Stimulated activated naive CD4-positive, alpha-beta T cell treated with Interleukin-2 at 50 U/mL for 16 hours (primary cell): ENCODE results near the gene UTRN.

Source experiments
- DNase-seq: peaks from one replicate; lab custom pipeline; 2025; lab: John Stamatoyannopoulos, UW

UTRN gene

DNA sequence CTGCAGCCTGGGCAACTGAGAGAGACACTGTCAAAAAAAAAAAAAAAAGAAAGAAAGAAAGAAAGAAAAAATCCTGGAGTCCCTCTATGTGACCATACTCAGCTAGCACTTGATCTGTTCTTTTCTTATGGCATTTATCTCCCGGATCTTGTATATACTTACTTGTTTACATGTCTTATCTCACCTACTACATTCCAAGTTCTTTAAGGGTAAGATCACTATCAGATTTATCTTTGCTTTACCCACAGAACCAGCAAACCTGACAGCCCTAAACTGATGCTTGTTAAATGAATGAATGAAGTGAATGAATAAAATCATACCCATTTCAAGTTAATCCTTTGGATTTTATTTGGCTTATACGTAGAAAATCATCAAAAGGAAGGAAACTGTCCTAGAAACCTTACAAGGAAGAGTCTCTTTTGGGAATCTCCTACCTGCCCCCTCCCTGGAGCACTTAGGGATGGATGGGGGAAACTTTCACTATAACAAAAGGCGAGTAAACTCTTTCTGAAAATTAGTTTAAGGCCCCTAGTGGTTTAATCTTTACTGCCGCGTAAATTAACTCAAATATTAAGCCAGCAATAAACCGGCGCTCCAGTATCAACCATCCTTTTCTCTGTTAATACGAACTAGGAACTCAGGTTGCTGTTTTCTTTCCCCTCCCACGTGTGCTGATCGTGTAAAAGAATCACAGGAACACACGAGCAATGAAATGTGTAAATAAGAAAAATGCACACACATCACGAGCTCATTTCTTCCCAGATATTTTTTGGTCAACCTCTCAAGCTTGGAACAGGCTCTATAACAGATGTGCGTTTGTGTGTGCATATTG lies 1.3 kb upstream of the UTRN start:
- DNase-seq = no peak

- no peak for DNase-seq
Measured at GRCh38 chr6:144284478-144284782, 705 bp upstream of the UTRN start.

DNA sequence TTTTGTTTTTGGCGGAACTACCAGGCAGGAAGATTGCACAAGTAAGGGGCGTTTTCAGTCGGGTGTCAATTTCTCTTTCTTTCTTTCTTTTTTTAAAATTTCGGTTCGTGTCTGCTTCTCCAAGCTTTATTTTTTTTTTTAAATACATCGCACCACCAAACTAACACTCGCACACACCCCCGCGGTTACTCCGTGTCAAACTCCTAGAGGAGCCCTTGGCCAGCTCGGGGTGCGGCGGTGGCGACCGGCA lies 338 bp downstream of the UTRN start:
- DNase-seq = no peak

- DNase-seq = peak; percentile 21
Measured at GRCh38 chr6:144285798-144286502, 815 bp downstream of the UTRN start.

GRCh38 chr6:144286503-144287393 lies 1.6 kb downstream of the UTRN start:
- DNase-seq = no peak

- DNase-seq = no peak
Measured at GRCh38 chr6:144289006-144289405, 3.9 kb downstream of the UTRN start.

- no peak for DNase-seq
Measured at GRCh38 chr6:144292372-144292771, 7.2 kb downstream of the UTRN start.

- no peak for DNase-seq
Measured at GRCh38 chr6:144294016-144294415, 8.9 kb downstream of the UTRN start.

- no peak for DNase-seq
Measured at GRCh38 chr6:144295211-144295610, 10.1 kb downstream of the UTRN start.

- no peak for DNase-seq
Measured at GRCh38 chr6:144295981-144296767, 11.0 kb downstream of the UTRN start.

- DNase-seq = no peak
Measured at GRCh38 chr6:144296973-144297372, 11.8 kb downstream of the UTRN start.

DNA sequence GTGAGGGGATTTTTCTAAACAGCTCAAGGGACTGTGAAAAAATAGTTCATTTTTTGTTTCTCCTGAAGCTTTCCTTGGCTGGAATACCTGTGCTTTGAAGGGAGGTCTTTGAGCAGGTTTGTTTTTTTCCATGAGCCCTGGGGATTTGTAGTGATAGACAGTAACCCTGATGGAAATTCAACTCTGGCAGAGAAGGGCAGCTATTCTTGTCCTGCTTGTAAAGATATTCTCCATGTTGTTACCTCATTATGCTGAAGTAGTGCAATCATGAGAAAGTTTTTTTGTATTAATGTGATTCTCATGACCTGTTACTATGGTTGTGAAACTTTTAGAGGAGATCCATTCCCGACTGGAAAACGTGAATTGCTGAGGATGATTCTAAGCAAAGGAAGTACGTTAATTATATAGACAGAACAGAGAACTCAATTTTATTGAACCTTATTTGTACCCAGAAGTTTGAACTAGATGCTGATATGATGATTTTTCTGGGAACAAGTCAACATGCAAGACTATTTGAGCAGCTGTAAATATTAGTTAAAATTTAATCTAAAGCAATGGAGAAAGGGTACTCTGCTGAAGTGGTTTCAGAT lies 12.5 kb downstream of the UTRN start:
- no peak for DNase-seq

DNA sequence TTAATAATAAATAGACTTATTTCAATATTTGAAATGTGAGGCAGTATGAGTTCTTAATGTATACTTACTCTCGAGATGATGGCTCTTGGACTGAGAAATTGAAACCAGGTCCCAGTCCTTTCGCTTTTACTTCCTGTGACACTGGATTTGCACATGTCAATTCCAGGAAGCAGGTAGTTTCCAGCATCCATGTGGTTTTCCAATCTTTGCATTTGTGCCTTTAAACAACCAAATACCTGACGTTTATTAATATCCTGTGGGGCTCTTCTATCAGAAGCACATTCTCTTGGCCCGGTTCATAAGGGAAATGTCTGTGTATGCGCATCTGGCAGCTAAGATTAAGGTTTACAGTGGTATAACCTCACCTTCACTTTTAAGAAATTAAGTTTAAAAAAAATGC lies 13.1 kb downstream of the UTRN start:
- DNase-seq = no peak

- no peak for DNase-seq
Measured at GRCh38 chr6:144298916-144299315, 13.8 kb downstream of the UTRN start.

DNA sequence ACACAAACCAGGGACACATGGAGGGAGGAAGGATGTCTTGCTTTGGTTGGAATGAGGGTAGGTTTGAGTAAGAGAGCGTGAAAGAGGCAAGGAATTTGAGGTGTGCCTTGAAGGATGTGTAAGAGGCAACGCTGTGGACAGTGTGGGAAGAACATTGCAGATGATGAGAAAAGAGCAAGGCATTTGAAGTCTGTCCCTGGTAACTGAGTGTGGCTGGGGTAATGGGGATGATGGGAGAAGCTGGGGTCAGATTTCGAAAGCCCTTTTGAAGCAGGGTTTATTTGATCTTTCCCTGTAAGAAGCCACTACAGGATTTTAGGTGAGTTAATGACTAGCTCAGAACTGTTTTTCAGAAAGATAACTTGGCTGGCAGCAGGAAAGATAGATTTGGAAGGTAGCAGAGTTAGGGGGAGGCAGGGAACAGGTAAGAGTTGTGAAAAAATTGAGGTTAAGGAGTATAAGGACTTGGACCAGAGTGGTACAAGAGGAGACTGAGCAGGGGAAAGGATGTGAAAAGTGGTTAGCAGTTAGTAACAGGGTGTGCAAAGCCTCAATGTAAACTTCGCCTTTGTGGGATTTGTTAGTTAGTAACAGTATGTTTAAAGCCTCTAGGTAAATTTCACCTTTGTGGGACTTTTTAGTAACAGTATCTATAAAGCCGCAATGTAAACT lies 17.7 kb downstream of the UTRN start:
- no peak for DNase-seq

- no peak for DNase-seq
Measured at GRCh38 chr6:144304223-144304848, 19.2 kb downstream of the UTRN start.

- DNase-seq = no peak
Measured at GRCh38 chr6:144305567-144305966, 20.4 kb downstream of the UTRN start.

DNA sequence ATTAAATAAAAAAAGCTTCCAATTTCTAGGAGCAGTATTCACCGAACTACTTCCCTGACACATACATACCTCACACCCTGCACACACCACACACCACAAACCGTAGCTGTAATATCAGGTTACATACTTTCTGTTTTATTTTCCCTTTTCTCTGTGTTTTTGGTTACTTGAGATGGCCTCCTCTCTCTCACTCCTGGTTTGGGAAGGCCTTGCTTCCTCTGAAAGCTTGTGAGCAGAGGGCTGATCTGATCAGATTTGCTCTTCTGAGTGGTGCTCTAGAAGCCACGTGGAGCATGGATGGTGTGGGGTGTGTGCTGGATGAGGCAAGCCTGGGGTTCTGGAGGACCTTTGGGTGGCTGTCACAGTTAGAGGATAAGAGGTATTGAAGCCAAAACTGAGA lies 20.9 kb downstream of the UTRN start:
- DNase-seq = no peak

DNA sequence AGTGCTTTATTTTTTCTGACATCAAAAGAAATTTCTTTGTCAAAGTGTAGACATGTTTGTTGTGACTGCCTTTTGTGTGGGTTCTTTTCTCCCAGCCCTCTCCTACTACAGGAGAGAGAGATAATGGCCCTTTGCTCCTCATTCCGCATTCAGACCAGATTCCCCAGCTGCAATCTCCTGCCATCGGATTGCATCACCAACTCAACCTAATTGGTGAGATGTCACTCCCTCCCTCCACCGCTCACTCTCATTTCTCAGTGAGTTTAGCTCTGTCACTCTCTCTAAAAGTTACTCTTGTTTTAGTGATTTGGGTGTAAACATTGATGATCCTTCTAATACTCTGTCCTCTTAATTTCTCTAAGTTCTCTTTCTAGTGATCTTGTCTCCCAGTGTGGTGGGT lies 22.7 kb downstream of the UTRN start:
- no peak for DNase-seq

- no peak for DNase-seq
Measured at GRCh38 chr6:144310765-144311164, 25.6 kb downstream of the UTRN start.

DNA sequence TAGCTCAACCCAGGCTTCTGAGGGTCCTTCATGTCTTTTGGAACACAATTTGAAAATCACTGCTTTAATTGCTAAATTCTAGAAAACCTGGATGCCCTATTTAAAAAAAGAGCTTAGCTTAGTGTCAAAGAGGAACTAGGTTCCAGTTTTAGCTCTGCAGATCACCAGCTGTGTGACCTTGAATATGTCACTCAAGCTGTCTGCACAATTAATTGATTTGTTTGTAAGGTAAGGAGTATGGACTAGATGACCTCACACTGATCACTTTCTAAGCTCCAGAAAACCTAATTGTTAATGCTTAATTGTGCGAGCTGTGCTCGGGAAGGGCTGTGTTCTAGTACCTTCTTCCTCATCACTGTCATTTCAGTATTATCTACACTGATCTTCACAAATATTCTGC lies 26.2 kb downstream of the UTRN start:
- no peak for DNase-seq
